Mesodermal cell (in vitro differentiated cells): Measurements from ENCODE around the gene KIF16B.

ENCODE experiments used
- H3K27ac ChIP-seq: 2 replicates; pipeline ENCODE4 v1.7.0; 2013; ENCODE audit warnings: mild to moderate bottlenecking, low read depth, low read length, moderate library complexity; ENCODE audit not compliant: severe bottlenecking
- H3K36me3 ChIP-seq: 2 replicates; pipeline ENCODE4 v1.7.1; 2013; ENCODE audit warnings: mild to moderate bottlenecking, low read length, moderate library complexity; ENCODE audit not compliant: control insufficient read depth, insufficient read depth
- H3K4me1 ChIP-seq: one replicate; pipeline ENCODE4 v1.7.1; 2013; ENCODE audit warnings: mild to moderate bottlenecking, low read length; ENCODE audit not compliant: insufficient read depth, control insufficient read depth, poor library complexity, severe bottlenecking
- H3K4me3 ChIP-seq: 2 replicates; pipeline ENCODE4 v1.7.0; 2013; ENCODE audit warnings: low read length, control low read depth, mild to moderate bottlenecking; ENCODE audit not compliant: insufficient read depth, poor library complexity, severe bottlenecking; ENCODE audit errors: extremely low read depth
- H3K9me3 ChIP-seq: 2 replicates; pipeline ENCODE4 v1.7.1; 2013; ENCODE audit warnings: mild to moderate bottlenecking, low read length, moderate library complexity; ENCODE audit not compliant: control insufficient read depth
- WGBS, 2 experiments: methylation state at CpG; one replicate each; pipeline ENCODE4 v1.1.5; 2013; ENCODE audit warnings: missing lambda C conversion rate in 2 of 2; ENCODE audit not compliant: insufficient coverage in 2 of 2; 5-methylcytosine and 5-hydroxymethylcytosine counted together

KIF16B gene

GRCh38 chr20:16418616-16419015 lies 154.6 kb downstream of the KIF16B start:
- H3K36me3 ChIP-seq: no peaks in the 10 kb centered on the region
- H3K4me1 ChIP-seq: no peaks in the 10 kb centered on the region
- H3K9me3 ChIP-seq: no peaks in the 10 kb centered on the region
- no peak overlapping the region for H3K4me3 ChIP-seq
- H3K27ac ChIP-seq: no peak overlapping the region
- WGBS, 2 experiments: 73 to 100% methylated on average over 1 of the region's 1 CpG

DNA sequence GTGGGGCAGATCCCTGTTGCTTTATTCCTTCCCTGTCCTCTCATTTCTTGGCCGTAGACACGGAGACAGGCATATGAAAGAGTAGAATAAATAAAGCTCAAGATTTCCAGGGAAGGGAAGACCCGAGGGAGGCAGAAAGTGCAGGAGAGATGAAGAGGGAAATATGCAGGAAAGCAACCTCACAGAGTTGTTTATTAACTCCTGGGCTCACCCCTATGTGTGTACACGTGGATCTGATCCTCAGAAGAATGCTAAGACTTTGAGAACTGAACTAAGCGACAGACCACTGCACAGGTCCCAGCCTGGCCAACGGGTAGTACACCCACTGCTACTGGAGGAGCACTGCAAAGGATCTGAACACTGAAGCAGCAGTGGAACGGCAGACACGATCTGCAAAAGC lies 156.2 kb downstream of the KIF16B start:
- Histone ChIP-seq H3K4me1 (no peaks in the 10 kb centered on the region), H3K36me3 (no peaks in the 10 kb centered on the region), H3K9me3 (no peaks in the 10 kb centered on the region), H3K27ac (no peak overlapping the region), H3K4me3 (no peak overlapping the region)
- 87 to 94% methylated on average over 4 to 7 of the region's 8 CpGs for WGBS, 2 experiments

GRCh38 chr20:16415071-16416053 lies 157.9 kb downstream of the KIF16B start:
- Histone ChIP-seq H3K27ac (no peak overlapping the region), H3K4me1 (no peaks in the 10 kb centered on the region), H3K4me3 (no peak overlapping the region), H3K9me3 (no peaks in the 10 kb centered on the region), H3K36me3 (no peaks in the 10 kb centered on the region)
- 91 to 93% methylated on average over 4 of the region's 4 CpGs for WGBS, 2 experiments

DNA sequence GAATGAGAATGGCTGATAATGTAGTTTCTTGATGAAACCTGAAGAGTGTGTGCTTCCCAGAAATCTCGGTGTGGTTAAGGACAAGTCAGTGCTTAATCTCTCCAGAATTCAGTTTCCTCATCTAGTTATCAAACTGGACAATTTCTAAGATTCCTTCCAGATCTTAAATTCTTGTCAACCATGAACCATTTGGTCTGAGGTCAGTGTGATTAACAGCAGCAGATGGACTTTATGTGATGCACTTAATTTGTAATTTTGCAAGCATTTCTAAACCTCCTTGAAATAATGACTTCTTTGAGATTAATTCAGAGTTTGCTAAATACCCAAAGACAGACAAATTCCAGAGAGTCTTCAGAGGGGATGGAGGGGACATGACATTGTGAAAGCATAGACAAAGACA lies 160.3 kb downstream of the KIF16B start:
- no peak overlapping the region for H3K27ac ChIP-seq
- 100% methylated on average over 1 of the region's 1 CpG for WGBS, 2 experiments
- H3K4me3 ChIP-seq: no peak overlapping the region
- no peaks in the 10 kb centered on the region for H3K4me1 ChIP-seq
- no peaks in the 10 kb centered on the region for H3K9me3 ChIP-seq
- H3K36me3 ChIP-seq: no peaks in the 10 kb centered on the region

GRCh38 chr20:16411361-16411760 lies 161.9 kb downstream of the KIF16B start:
- H3K27ac ChIP-seq: no peak overlapping the region
- no peaks in the 10 kb centered on the region for H3K36me3 ChIP-seq
- WGBS, 2 experiments: 74 to 97% methylated on average over 3 of the region's 3 CpGs
- no peaks in the 10 kb centered on the region for H3K4me1 ChIP-seq
- H3K9me3 ChIP-seq: no peaks in the 10 kb centered on the region
- no peak overlapping the region for H3K4me3 ChIP-seq

- H3K4me3 ChIP-seq: no peak overlapping the region
- no peaks in the 10 kb centered on the region for H3K9me3 ChIP-seq
- H3K36me3 ChIP-seq: no peaks in the 10 kb centered on the region
- WGBS, 2 experiments: 97 to 100% methylated on average over 3 of the region's 3 CpGs
- no peak overlapping the region for H3K27ac ChIP-seq
- H3K4me1 ChIP-seq: no peaks in the 10 kb centered on the region
These were observed 162.6 kb downstream of the KIF16B start for GRCh38 chr20:16410626-16411025.

GRCh38 chr20:16408981-16409380 lies 164.3 kb downstream of the KIF16B start:
- Histone ChIP-seq H3K36me3 (no peaks in the 10 kb centered on the region), H3K27ac (no peak overlapping the region), H3K4me3 (no peak overlapping the region), H3K9me3 (no peaks in the 10 kb centered on the region), H3K4me1 (no peaks in the 10 kb centered on the region)
- no CpG with 5 or more reads among the region's 1 CpG for WGBS, 2 experiments

GRCh38 chr20:16407251-16408067 lies 165.8 kb downstream of the KIF16B start:
- H3K4me3 ChIP-seq: no peak overlapping the region

DNA sequence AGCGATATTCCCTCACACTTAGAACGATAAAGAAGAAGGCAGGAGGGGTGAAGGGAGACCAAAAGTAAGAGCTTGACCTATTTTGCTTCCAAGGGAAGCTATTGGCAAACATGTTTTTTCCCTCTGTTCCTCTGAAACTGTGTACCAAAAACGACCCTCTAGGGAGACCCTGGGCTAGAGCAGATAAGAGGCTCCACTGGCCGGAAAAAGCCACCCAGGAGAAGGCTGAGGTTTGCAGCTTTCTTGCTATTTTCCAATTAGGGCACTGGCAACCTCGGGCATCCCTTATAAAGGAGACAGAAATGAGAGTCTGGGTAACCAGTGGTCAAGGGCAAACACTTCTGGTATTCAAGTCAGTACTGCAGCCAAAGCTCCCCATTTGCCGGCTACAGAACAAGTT lies 168.0 kb downstream of the KIF16B start:
- Histone ChIP-seq H3K36me3 (no peaks in the 10 kb centered on the region), H3K4me3 (no peak overlapping the region), H3K9me3 (no peaks in the 10 kb centered on the region), H3K4me1 (no peaks in the 10 kb centered on the region), H3K27ac (no peak overlapping the region)
- 85 to 88% methylated on average over 4 to 6 of the region's 6 CpGs for WGBS, 2 experiments

More at GRCh38 chr20:16407251-16408067, 165.8 kb downstream of the KIF16B start:
- Histone ChIP-seq H3K9me3 (no peaks in the 10 kb centered on the region), H3K36me3 (no peaks in the 10 kb centered on the region), H3K27ac (no peak overlapping the region), H3K4me1 (no peaks in the 10 kb centered on the region)
- WGBS, 2 experiments: 92 to 96% methylated on average over 5 of the region's 5 CpGs

GRCh38 chr20:16404640-16405039 lies 168.6 kb downstream of the KIF16B start:
- whole genome bisulfite sequencing, 2 experiments: 95 to 96% methylated on average over 8 to 9 of the region's 9 CpGs
- Histone ChIP-seq H3K4me3 (no peak overlapping the region), H3K27ac (no peak overlapping the region), H3K9me3 (no peaks in the 10 kb centered on the region), H3K4me1 (no peaks in the 10 kb centered on the region), H3K36me3 (no peaks in the 10 kb centered on the region)
